Hepatic stellate cell (primary cell): ENCODE measurements around the gene ZNF750.

Source experiments
- DNase-seq: peaks from one replicate; pipeline ENCODE4 v3.0.0; 2011; ENCODE audit warnings: low spot score

The ZNF750 gene

DNA sequence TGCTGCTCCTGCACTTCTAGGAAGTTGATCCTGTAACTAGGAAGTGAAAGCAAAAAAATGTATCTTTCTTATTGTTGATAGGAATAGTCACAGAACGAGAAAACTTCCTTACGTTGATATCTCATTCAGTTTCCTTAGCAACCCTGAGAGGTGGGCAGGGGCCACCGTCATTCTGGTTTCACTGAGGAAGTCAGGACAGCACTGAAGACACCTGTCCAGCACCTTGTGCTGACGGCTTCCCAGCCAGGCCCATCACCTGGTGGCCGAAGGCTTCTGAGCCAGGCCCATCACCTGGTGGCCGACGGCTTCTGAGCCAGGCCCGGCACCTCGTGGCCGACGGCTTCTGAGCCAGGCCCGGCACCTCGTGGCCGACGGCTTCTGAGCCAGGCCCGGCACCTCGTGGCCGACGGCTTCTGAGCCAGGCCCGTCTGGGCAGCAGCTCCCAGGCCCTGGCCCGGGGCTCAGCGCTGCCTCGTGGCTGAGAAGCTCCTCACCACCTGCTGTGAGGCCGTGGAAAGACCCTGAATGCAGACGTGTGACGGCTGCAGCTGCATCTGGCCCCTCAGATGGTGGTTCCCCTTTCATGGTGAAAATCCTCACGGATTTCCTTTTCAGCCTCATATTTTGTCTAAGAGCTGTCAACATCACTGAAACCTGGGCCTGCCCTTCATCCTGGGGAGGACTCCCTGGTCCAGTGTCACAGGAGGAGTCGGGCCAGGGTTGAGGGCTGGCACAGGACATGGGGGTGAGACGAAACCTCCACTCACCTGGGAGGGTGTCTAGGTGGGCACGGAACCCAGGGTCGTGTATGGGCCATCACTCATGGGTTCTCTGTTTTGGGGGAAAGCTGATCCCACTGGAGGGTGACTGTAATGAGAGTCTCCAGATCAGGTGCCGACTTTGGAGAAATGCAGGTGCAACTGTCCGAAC, 33.0 kb upstream of the ZNF750 start:
- DNase-seq = no peak

DNA sequence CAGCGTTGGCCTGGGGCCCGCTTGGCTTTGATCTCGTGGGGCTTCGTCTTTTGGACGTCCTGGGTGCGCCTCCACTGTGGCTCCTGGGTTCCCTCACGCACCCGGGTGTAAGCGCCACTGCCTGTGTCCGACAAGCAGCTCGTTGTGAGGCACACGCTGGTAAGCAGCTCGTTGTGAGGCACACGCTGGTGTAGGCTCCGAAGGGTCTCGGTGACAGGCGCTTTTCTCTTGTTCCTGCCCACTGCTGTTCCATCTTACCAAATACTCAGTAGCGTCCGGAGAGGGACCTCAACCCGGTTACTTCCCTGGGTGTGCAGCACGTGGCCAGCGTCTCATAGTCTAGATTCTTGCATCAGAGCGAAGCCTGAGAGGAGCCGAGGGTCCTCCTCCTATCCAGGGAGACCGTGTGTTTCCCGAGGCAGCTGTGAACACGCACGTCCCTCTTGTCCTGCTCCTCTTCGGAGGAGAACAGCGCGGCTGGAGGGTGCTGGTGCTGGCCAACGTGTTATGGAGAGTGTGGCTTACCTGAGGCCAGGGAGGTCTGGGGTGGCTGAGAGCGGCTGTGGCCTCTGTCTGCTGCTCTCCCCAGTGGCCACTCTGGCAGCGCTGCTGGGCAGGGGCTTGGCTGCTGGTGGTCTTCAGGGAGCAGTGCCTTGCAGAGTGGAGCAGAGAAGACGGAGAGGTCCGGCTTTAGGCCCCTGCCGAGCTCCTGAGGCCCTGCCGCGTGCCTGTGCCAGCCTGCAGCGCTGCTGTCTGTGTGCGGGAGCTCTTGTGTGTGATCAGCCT, 32.1 kb upstream of the ZNF750 start:
- no peak for DNase-seq

DNA sequence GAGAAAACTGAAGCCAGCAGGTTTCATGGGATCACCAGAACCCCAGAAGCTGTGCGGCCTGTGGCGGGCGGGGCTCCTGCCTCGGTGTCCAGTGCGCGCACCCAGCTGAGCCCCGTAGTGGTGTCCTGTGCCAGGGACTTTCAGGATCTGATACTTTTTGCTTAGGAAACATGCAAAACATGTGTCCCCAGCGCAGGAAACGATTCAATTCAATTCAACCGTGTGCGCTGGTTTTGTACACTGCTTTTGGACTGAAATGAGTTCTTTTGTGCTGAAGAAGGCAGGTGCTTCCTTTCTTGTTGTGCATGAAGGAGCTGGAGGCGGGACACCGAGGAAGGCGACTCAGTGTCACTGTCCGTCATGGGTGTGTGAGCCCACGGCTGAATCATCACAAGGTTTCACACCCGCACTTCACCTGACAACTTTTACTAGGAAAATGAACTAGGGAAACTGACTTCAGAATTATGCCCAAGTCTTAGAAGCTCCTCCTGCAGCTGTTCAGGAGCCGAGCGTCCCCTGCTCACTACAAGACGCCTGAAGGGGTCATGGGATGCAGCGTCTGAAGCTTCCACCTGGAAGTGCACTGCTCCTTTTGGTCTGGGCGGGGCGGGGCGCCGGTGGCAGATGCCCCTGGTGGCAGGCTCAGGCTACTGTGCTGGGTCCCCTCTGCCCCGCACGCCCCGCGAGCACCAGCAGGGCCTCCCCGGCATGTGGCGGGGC, 31.4 kb upstream of the ZNF750 start:
- no peak for DNase-seq

DNA sequence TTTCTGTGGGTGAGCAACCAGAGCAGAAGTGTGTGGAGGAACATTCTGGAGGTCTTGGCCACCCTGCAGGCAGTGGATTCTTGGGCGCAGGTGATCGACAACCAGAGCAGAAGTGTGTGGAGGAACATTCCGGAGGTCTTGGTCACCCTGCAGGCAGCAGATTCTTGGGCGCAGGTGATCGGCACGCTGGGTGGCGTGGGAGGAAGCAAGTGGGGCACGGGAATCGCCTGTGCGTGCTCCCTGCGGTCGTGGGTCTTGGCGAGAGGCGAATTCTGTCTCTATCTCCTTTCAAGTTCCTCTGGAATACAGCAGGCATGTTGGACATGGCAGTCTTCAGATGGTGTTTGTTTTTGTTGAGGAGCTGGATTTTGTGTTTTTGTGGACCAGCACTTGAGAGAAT, 30.7 kb upstream of the ZNF750 start:
- DNase-seq = no peak

DNA sequence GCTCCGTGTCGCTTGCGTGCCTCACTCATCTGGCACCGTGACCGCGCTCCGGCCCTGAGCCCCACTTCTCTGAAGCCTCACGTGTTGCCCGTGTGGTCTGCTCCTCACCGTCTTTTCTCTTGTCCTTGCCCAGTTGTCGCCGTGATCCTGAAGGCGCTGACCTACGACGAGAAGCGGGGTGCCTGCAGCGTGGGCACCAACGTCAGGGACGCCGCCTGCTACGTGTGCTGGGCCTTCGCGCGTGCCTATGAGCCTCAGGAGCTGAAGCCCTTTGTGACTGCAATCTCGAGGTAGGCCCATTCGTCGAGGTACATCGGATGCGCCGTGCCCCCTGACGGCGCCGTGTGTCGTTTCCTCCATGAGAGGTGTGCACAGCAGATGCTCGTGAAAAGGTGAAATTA, 30.3 kb upstream of the ZNF750 start:
- DNase-seq = no peak

DNA sequence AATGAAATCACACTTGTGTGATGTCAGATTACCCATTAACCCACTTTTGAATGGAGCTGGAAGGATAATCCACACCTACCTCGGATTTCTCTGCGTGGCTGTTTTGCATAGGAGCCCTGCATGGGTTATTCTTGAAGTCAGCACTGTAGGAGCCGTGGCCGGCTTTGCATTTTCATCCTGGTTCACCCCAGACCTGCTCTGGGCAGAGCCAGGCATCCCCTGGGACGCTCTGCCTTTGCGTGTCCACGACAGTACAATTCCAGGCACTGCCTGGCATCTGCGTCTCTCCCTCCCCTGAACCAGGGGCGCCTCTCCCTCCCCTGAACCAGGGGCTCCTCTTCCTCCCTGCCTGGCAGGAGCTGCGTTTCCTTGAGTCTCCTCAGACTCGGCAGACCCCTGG, 29.7 kb upstream of the ZNF750 start:
- no peak for DNase-seq

DNA sequence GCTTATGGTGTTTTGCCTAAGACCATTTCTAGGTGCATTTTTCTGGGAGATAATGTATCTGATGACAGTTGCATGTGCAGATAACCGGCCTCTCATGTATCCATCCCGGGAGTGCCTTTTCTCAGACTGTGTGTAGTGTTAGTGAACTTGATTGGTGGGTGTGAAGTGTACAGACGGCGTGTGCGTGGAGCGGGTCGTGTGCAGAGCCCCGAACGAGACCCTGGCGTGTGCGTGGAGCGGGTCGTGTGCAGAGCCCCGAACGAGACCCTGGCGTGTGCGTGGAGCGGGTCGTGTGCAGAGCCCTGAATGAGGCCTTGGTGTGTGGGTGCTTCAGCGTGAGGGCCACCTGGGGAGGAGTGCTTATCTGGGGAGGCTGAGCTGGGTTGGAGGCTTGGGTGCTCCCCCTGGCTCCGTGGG, 28.9 kb upstream of the ZNF750 start:
- DNase-seq = no peak

DNA sequence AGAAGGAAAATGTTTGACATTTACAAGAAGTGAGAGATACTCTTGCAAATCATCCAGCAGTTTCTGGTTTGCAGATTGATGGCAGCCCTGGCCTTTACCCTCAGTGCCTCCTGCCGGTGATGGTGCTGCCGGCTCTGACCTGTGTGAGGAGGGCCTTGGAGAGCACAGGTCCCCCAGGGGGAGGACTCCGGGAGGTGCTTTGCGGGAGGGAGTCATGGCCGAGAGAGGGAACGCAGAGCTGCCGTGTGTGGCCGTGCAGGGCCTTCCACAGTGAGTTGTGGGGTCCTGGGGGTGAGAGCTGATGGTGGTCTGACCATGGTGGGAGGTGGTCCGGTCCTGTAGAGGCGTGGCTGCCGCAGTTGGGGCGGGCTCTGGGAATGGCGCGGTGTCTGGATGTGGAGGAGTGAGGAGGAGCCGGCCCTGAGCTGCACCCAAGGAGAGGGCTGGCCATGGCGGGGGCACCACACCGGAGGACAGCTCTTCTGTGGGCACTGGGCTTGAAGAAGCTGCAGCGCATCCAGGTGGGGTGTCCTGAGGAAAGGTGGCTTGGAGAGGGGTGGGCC, 28.0 kb upstream of the ZNF750 start:
- DNase-seq = no peak

DNA sequence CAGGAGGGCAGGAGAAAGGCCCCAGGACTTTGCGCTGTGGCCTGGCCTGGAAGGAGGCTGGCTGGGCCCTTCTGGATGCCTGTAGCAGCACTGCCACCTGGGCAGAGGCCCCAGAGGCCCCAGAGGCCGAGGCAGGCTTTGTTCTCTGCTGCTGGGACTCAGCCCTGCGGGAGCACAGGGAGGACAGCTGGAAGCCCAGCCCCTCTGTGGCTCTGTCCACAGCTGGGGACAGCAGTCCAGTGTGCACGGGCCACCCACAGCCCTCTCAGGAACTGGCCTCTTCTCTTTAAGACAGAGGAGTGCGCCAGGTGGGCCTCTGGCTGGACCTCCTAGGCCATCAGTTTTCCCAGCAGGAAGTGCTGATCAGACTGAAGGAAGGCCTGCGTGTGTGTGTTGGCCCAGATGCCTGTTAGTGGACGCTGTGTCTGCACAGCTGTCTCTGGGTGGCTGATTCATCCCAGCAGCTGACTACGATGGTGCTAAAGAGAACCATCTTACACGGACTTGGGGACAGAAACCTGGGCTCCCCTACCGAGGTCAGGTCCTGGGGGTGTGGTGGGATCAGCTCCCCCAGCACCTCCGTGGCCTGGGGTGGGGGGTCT, 26.9 kb upstream of the ZNF750 start:
- DNase-seq = peak; percentile 86

DNA sequence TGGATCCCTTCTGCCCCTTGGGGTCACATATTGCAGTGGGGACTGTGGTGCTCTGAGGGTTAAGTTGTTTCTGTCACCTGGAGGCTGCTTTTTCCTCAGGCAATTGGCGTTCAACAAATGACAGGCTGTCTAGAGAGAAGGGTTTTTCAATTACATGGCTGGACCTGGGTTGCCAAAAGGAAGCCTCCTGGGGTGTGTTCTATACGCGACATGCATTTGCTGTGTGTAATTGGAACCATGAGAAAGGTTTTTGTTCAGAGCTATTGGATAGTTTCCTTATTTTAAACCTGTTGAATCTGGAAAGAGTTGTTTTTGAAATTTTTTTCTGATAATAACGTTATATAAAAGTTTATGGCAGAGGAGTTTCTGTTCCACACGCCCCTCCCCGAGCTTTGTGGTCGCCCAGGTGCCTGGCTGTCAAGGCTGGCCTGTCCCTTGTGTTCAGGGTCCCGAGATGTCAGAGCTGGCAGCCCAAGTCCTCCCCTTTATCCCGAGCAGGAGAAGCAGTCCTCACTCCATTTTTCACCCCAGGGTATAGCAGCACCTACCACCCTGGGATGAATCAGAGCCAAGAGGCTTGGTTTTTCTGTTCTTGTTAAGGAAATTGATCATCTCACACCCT, 26.1 kb upstream of the ZNF750 start:
- DNase-seq = no peak

DNA sequence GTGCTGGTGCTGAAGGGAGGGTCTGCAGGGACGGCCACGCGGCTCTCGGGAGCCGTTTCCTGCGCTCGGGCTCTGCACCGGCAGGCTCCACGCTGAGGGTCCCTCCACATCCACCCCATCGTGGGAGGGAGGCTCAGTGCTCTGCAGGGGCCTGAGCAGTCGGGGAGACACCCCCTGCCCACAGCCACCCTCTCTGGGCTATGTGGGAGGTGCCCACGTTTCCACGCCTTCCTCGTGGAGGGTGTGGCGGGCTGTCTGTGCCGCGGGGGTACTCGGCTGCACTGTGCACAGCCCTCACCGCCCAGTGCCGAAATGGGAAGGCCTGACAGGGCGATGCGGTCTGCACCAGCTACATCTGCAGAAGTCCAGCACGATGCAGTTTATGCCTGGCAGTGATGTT, 25.5 kb upstream of the ZNF750 start:
- DNase-seq = no peak

DNA sequence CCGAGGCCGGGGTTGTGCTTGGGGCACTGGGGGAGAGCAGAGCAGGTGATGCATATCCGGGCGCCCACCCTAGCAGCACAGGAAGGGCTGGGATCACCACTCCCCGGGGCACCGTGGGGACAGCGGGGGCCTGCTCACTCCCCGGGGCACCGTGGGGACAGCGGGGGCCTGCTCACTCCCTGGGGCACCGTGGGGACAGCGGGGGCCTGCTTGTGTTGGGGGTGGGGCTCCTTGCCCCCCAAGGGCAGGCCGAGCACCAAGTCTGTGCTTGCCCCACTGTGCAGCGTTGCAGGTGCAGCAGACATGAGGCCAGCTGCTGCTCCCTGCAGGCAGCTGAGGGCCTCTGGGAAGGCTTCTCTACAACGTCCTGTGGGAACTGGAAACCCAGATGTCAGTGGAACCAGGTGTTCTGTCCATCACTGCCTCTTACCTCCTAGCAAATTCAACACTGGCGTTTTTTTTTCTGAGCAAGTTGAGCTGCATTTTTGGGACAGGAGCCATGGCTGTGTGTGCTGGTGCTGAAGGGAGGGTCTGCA, 25.0 kb upstream of the ZNF750 start:
- no peak for DNase-seq

DNA sequence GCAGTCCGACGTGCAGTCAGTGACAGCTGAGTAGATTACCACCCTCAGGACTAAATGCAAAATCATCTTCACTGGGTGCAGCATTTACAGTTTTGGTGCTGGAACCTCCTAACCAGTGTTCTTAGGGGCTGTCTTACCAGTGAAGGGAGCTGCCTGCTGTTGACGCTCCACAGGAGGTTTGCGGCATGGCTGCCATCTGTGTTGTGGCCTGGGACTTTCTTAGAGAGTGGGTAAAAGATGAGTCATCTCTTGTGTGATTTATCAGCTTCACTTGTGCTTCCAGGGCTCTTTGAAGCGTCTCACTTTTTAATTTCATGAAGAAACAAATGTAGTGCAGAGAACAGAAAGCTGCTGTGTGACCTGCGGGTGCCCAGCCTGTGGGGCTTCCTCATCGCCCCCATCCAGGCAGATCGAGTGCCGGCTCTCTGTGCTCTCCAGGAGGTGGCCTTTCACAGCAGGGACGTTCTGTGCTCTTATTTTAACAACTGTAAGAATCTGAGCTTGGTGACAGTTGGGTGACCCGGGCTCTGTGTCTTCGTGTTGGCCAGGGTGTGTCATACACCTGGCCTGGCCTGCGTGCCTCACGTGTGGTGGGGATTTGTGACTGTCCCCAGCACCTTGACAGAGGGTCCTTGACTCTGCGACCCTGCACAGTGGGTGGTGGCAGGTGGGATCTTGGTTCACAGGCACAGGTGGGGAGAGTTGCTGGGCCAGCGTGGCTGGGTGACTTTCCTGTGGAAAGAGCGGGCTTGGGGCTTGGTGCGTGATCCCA, 24.3 kb upstream of the ZNF750 start:
- DNase-seq = peak; percentile 51

DNA sequence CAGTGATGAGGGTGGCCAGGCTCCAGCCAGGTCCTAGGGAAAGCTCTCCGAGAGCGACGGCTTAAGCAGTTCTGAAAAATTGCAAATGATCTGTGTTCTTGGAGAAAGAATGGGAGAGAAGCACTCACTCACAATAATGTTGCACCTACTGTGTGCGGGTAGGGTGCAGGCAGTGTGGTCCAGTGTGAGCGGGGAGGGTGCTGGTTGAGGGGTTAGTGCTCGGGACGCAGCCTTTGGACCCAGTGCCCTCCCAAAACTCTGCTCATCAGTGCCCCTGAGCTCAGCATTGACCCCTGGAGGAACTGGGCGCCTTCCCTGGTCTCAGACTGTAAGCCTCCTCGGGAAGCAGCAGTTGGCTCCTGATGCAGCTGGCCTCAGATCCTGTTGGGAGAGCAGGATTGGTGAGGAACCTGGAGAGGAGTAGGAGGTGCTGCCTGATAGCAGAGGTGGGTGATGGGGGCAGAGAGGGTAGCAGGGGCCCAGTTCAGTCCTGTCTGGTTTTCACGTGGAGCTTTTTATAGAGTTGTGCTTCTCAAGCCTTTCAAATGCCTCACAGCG, 23.6 kb upstream of the ZNF750 start:
- no peak for DNase-seq

DNA sequence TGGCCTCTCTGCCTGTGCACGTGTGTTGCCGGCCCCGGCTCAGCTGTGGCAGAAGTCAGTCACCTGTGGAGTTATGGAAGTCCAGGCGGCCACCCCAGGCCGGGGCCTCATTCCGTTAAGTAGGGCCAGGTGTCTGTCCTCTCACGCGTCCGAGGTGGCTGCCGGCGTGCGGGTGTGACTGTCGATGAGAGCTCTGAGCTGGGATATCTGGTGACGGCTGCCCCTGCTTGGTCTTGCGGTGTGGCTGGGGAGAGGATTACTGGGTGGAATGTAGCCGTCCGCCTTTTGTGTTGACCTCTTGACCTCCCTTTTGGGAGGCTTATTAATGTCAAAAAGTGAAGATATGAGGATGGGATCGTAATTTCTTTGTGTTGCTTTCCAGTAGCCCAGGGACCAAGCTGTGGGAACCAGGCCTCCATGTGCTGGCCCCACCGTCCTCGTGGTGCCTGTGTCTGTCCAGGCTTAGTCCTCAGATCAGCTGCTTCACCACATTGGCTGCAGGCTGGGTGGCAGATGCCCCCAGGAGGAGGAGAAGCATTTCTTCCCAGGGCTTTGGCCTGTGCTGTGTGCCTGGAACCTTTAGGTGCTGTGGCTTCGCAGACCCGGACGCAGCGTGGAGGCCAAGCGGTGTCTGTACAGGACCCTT, 23.0 kb upstream of the ZNF750 start:
- no peak for DNase-seq

DNA sequence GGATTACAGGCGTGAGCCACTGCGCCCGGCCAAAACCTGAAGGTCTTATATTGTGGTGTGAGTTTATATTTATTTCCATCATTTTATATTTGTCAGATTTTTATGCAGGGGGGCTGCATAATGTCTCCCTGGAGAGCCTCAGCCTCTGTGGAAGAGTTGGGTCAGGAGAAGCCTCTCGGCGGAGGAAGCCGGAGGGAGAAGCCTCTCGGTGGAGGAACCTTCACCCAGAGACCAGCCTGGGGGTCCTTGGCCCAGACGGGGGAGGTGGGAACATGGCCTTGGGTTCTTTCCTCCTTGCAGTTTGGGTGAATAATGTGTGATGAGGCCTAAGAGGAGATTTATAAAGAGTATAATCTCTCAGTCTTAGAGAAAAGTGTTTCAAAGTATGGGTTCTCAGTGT, 22.4 kb upstream of the ZNF750 start:
- DNase-seq = no peak

DNA sequence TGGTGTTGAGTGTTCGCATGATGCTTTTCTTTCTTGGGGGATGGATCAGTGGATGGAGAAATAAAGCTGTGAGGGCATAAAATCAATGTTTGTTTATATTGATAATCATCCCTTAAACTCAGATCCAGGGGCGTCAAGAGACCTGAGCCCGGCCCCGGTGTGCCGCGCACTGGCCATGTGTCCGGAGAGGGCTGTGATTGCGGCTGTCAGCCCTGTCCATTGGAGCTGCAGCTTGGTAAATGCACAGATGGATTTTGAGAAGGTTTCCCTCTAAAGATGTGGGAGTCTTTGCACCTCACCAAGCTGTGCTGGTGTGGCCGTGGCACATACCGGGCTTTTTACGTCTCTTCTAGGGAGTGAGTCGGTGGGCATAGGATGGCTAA, 21.6 kb upstream of the ZNF750 start:
- no peak for DNase-seq

DNA sequence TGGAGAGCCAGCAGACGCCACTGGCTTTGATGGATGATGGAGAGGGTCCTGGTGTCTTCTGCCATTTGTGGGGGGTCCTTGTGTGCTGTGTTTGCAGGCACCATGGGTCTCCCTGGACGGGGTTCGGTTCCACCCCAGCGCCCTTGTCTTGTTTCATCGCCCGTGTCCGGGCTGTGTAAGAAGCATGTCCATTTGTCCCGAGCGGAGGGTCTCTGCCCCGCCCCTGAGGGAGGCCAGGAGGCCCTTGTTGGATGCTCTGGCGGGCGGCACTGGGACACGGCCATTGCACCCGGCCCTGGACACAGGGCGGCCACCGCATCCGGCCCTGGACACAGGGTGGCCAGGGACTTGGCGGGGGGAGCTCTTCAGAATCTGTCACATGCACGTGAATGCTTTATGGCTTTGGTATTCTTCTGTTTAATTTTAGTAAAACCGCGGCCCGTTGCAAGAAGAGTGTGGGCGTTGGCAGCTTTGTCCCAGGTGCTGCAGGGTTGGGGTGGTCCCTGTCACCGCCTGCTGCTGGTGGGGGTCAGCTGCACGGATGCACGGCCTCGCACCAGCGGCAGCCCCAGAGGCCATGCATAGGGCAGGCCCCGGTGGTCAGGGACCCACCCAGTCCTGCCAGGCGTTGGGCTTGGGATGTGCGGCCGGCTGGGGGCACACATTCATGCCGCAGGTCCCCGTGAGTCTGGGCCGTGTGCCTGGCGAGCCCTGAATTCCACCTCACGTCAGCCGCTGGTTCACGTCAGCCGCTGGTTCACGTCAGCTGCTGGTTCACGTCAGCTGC, 21.0 kb upstream of the ZNF750 start:
- no peak for DNase-seq
